NCI-H1105 treated with DMSO at 0.1 percent for 48 hours (cell line): ENCODE data around the gene SMAD4.
"Not testable (repeated sequence)": the region's sequence is repeated elsewhere in the genome, so short reads cannot be mapped to it uniquely, and the experiment has no call there.

ENCODE experiments used
- DNase-seq: peaks from one replicate; lab custom pipeline; 2025; lab: John Stamatoyannopoulos, UW

Gene SMAD4

GRCh38 chr18:51029694-51030536 is at the start of gene SMAD4:
SMAD4 (plus strand) TSS chr18:51030213; CDS start chr18:51047047, 16,834 bp downstream.
- DNase-seq, result peak; percentile 96

- no peak for DNase-seq
These were observed 48.6 kb upstream of the SMAD4 start for GRCh38 chr18:50981381-50981780.

- no peak for DNase-seq
These were observed 47.8 kb upstream of the SMAD4 start for GRCh38 chr18:50982086-50982801.

- DNase-seq, result no peak
These were observed 47.2 kb upstream of the SMAD4 start for GRCh38 chr18:50982802-50983179.

- no peak for DNase-seq
These were observed 43.5 kb upstream of the SMAD4 start for GRCh38 chr18:50986360-50987087.

GRCh38 chr18:50987261-50987660 is 42.8 kb upstream of the SMAD4 start:
- no peak for DNase-seq

- no peak for DNase-seq
These were observed 40.3 kb upstream of the SMAD4 start for GRCh38 chr18:50989711-50990110.

- no peak for DNase-seq
These were observed 37.7 kb upstream of the SMAD4 start for GRCh38 chr18:50992351-50992762.

- DNase-seq, result no peak
These were observed 36.0 kb upstream of the SMAD4 start for GRCh38 chr18:50994031-50994430.

- DNase-seq, result not testable (repeated sequence)
These were observed 26.8 kb upstream of the SMAD4 start for GRCh38 chr18:51003174-51003573.

GRCh38 chr18:51006061-51006818 is 23.8 kb upstream of the SMAD4 start:
- DNase-seq, result no peak

GRCh38 chr18:51006948-51007789 is 22.8 kb upstream of the SMAD4 start:
- no peak for DNase-seq

- no peak for DNase-seq
These were observed 22.2 kb upstream of the SMAD4 start for GRCh38 chr18:51007790-51008139.

GRCh38 chr18:51009072-51009471 is 20.9 kb upstream of the SMAD4 start:
- DNase-seq, result peak; percentile 49

- no peak for DNase-seq
These were observed 19.8 kb upstream of the SMAD4 start for GRCh38 chr18:51010218-51010617.

GRCh38 chr18:51011709-51012108 is 18.3 kb upstream of the SMAD4 start:
- DNase-seq, result no peak

GRCh38 chr18:51012441-51012840 is 17.6 kb upstream of the SMAD4 start:
- no peak for DNase-seq

- DNase-seq, result no peak
These were observed 16.8 kb upstream of the SMAD4 start for GRCh38 chr18:51013259-51013658.

- DNase-seq, result no peak
These were observed 12.7 kb upstream of the SMAD4 start for GRCh38 chr18:51017140-51017879.

- DNase-seq, result no peak
These were observed 9.5 kb upstream of the SMAD4 start for GRCh38 chr18:51020536-51020935.
